Activated T-cell treated with anti-CD3 and anti-CD28 coated beads, Interleukin-2, amount 50 U/mL, for 72 hours (primary cell): ENCODE results near the gene CHRM5. TPM values are rescaled to one million over a fixed set of nuclear protein-coding genes. Genes with fewer than 3 reads are reported as not detected.

Experiments
- ATAC-seq, 2 donors: fragments of 150-1000 bp; cut with Tn5 transposase; replicated peaks in 1 of 2; 2 replicates each; pipeline ENCODE4 v1.10.0; 2021; ENCODE audit warnings: moderate library complexity in 2 of 2, mild to moderate bottlenecking in 1 of 2
- DNase-seq, 2 donors: peaks; one replicate each; pipeline ENCODE4 v3.0.0; 2021 to 2022; ENCODE audit warnings: mixed read lengths in 1 of 2
- H3K27ac Mint-ChIP-seq: one replicate; pipeline ENCODE4 v1.8.0; 2022; ENCODE audit warnings: mild to moderate bottlenecking, moderate library complexity, mixed read lengths
- H3K27me3 Mint-ChIP-seq: one replicate; pipeline ENCODE4 v1.8.0; 2022; ENCODE audit warnings: low read depth, mixed read lengths
- H3K36me3 Mint-ChIP-seq, 2 donors: one replicate each; pipeline ENCODE4 v1.8.0; 2022; ENCODE audit warnings: mixed read lengths in 2 of 2, mild to moderate bottlenecking in 1 of 2; ENCODE audit not compliant: insufficient read depth in 2 of 2
- H3K4me1 Mint-ChIP-seq: one replicate; pipeline ENCODE4 v1.8.0; 2022; ENCODE audit warnings: low read depth, mixed read lengths
- H3K4me3 Mint-ChIP-seq, 2 donors: one replicate each; pipeline ENCODE4 v1.8.0; 2022; ENCODE audit warnings: mild to moderate bottlenecking in 2 of 2, mixed read lengths in 2 of 2, moderate library complexity in 2 of 2
- H3K9me3 Mint-ChIP-seq, 2 donors: one replicate each; pipeline ENCODE4 v1.8.0; 2022; ENCODE audit warnings: mixed read lengths in 2 of 2
- total RNA-seq, 2 donors: library from RNA; stranded (reverse); gene quantifications; one replicate each; pipeline ENCODE4 v1.2.3, GENCODE V29; 2022

CHRM5 gene
- not detected for total RNA-seq

- no peak for DNase-seq
- Mint-ChIP-seq H3K27ac (no peak within 1 kb of the TSS), H3K36me3 (no peaks in the 10 kb centered on the region), H3K4me1 (no peaks in the 10 kb centered on the region), H3K9me3 (no peaks in the 10 kb centered on the region), H3K4me3 (no peak within 1 kb of the TSS), H3K27me3 (no peaks in the 10 kb centered on the region)
- ATAC-seq, result no peak
Measured at GRCh38 chr15:33968224-33968623, at the start of gene CHRM5. Gene CHRM5 (plus strand): TSS chr15:33968497. CDS start chr15:34062718, 94,221 bp downstream.

- ATAC-seq (no peak), DNase-seq (no peak)
- H3K4me1 Mint-ChIP-seq, result no peaks in the 10 kb centered on the region
- H3K27ac Mint-ChIP-seq, result no peak overlapping the region
- no peaks in the 10 kb centered on the region for H3K9me3 Mint-ChIP-seq
- H3K4me3 Mint-ChIP-seq, result no peak overlapping the region
- no peaks in the 10 kb centered on the region for H3K36me3 Mint-ChIP-seq
- H3K27me3 Mint-ChIP-seq, result no peaks in the 10 kb centered on the region
Measured at GRCh38 chr15:33923446-33923845, 44.9 kb upstream of the CHRM5 start.

- H3K4me1 Mint-ChIP-seq, result no peaks in the 10 kb centered on the region
- no peak for DNase-seq
- H3K27ac Mint-ChIP-seq, result no peak overlapping the region
- no peaks in the 10 kb centered on the region for H3K9me3 Mint-ChIP-seq
- H3K4me3 Mint-ChIP-seq, result no peak overlapping the region
- ATAC-seq, result no peak
- no peaks in the 10 kb centered on the region for H3K27me3 Mint-ChIP-seq
- no peaks in the 10 kb centered on the region for H3K36me3 Mint-ChIP-seq
Measured at GRCh38 chr15:33926260-33926659, 42.0 kb upstream of the CHRM5 start.

- Mint-ChIP-seq H3K36me3 (no peaks in the 10 kb centered on the region), H3K9me3 (no peaks in the 10 kb centered on the region), H3K27ac (no peak overlapping the region), H3K4me1 (no peaks in the 10 kb centered on the region), H3K27me3 (no peaks in the 10 kb centered on the region), H3K4me3 (no peak overlapping the region)
- DNase-seq (no peak), ATAC-seq (no peak)
Measured at GRCh38 chr15:33932734-33933133, 35.6 kb upstream of the CHRM5 start.

GRCh38 chr15:33934396-33934795, 33.9 kb upstream of the CHRM5 start:
- H3K4me1 Mint-ChIP-seq, result no peaks in the 10 kb centered on the region
- no peaks in the 10 kb centered on the region for H3K27me3 Mint-ChIP-seq
- H3K4me3 Mint-ChIP-seq, result no peak overlapping the region
- ATAC-seq (no peak), DNase-seq (no peak)
- no peaks in the 10 kb centered on the region for H3K9me3 Mint-ChIP-seq
- no peaks in the 10 kb centered on the region for H3K36me3 Mint-ChIP-seq
- H3K27ac Mint-ChIP-seq, result no peak overlapping the region

GRCh38 chr15:33934921-33935320, 33.4 kb upstream of the CHRM5 start:
- H3K27me3 Mint-ChIP-seq, result no peaks in the 10 kb centered on the region
- DNase-seq (no peak), ATAC-seq (no peak)
- no peaks in the 10 kb centered on the region for H3K4me1 Mint-ChIP-seq
- no peak overlapping the region for H3K27ac Mint-ChIP-seq
- no peaks in the 10 kb centered on the region for H3K9me3 Mint-ChIP-seq
- no peaks in the 10 kb centered on the region for H3K36me3 Mint-ChIP-seq
- H3K4me3 Mint-ChIP-seq, result no peak overlapping the region

GRCh38 chr15:33941279-33942063, 26.8 kb upstream of the CHRM5 start:
- H3K36me3 Mint-ChIP-seq, result peaks cover 0 to 2% of the 10 kb centered on the region in 2 donors
- ATAC-seq (no peak), DNase-seq (no peak)
- no peaks in the 10 kb centered on the region for H3K4me1 Mint-ChIP-seq
- no peaks in the 10 kb centered on the region for H3K27me3 Mint-ChIP-seq
- H3K4me3 Mint-ChIP-seq, result no peak overlapping the region
- no peak overlapping the region for H3K27ac Mint-ChIP-seq
- no peaks in the 10 kb centered on the region for H3K9me3 Mint-ChIP-seq

GRCh38 chr15:33946152-33946551, 22.1 kb upstream of the CHRM5 start:
- Mint-ChIP-seq H3K9me3 (no peaks in the 10 kb centered on the region), H3K36me3 (peaks cover 0 to 2% of the 10 kb centered on the region in 2 donors), H3K4me3 (no peak overlapping the region), H3K27ac (no peak overlapping the region), H3K4me1 (no peaks in the 10 kb centered on the region), H3K27me3 (no peaks in the 10 kb centered on the region)
- no peak for DNase-seq
- no peak for ATAC-seq

- peaks cover 1 to 2% of the 10 kb centered on the region in 2 donors for H3K9me3 Mint-ChIP-seq
- peaks cover 12% of the 10 kb centered on the region for H3K4me1 Mint-ChIP-seq
- no peak overlapping the region for H3K4me3 Mint-ChIP-seq
- no peak overlapping the region for H3K27ac Mint-ChIP-seq
- no peaks in the 10 kb centered on the region for H3K36me3 Mint-ChIP-seq
- DNase-seq (no peak), ATAC-seq (no peak)
- no peaks in the 10 kb centered on the region for H3K27me3 Mint-ChIP-seq
Measured at GRCh38 chr15:33955945-33956344, 12.4 kb upstream of the CHRM5 start.

- Mint-ChIP-seq H3K4me1 (peaks cover 12% of the 10 kb centered on the region), H3K4me3 (no peak overlapping the region), H3K27ac (no peak overlapping the region), H3K27me3 (no peaks in the 10 kb centered on the region), H3K9me3 (peaks cover 1 to 2% of the 10 kb centered on the region in 2 donors), H3K36me3 (no peaks in the 10 kb centered on the region)
- DNase-seq (no peak), ATAC-seq (no peak)
Measured at GRCh38 chr15:33956397-33956796, 11.9 kb upstream of the CHRM5 start.

GRCh38 chr15:33959844-33960548, 8.3 kb upstream of the CHRM5 start:
- no peaks in the 10 kb centered on the region for H3K36me3 Mint-ChIP-seq
- ATAC-seq, result no peak
- H3K27me3 Mint-ChIP-seq, result no peaks in the 10 kb centered on the region
- H3K27ac Mint-ChIP-seq, result no peak overlapping the region
- peaks cover 5% of the 10 kb centered on the region for H3K4me1 Mint-ChIP-seq
- H3K4me3 Mint-ChIP-seq, result no peak overlapping the region
- DNase-seq, result no peak
- H3K9me3 Mint-ChIP-seq, result no peaks in the 10 kb centered on the region

- Mint-ChIP-seq H3K27me3 (no peaks in the 10 kb centered on the region), H3K4me1 (peaks cover 5% of the 10 kb centered on the region), H3K9me3 (no peaks in the 10 kb centered on the region), H3K27ac (no peak overlapping the region), H3K4me3 (no peak overlapping the region), H3K36me3 (no peaks in the 10 kb centered on the region)
- no peak for ATAC-seq
- DNase-seq, result no peak
Measured at GRCh38 chr15:33960549-33960935, 7.8 kb upstream of the CHRM5 start.

- DNase-seq (no peak), ATAC-seq (no peak)
- Mint-ChIP-seq H3K36me3 (no peaks in the 10 kb centered on the region), H3K4me3 (no peak overlapping the region), H3K4me1 (no peaks in the 10 kb centered on the region), H3K27me3 (no peaks in the 10 kb centered on the region), H3K9me3 (no peaks in the 10 kb centered on the region), H3K27ac (no peak overlapping the region)
Measured at GRCh38 chr15:33963831-33964664, 4.2 kb upstream of the CHRM5 start.
